AG09309 (cell line): ENCODE results near the gene ZBTB45.
"Not testable (repeated sequence)": the region's sequence is repeated elsewhere in the genome, so short reads cannot be mapped to it uniquely, and the experiment has no call there.

Experiments used
- DNase-seq: peaks from one replicate; pipeline ENCODE4 v3.0.0-alpha.2; 2010; ENCODE audit warnings: low read depth
- H3K4me3 ChIP-seq: 2 replicates; pipeline ENCODE4 v1.5.1; 2011; ENCODE audit warnings: mild to moderate bottlenecking, low read depth, low read length, moderate library complexity; ENCODE audit not compliant: control insufficient read depth
- CTCF ChIP-seq: IDR thresholded peaks from 2 replicates; pipeline ENCODE4 v1.5.1; 2011; ENCODE audit warnings: mild to moderate bottlenecking, low read depth, low read length, inconsistent platforms; ENCODE audit not compliant: insufficient read depth, control insufficient read depth; ENCODE audit errors: missing control alignments

ZBTB45 gene

GRCh38 chr19:58514564-58515022 lies 5.0 kb downstream of the ZBTB45 start:
- DNase-seq, result no peak
- H3K4me3 ChIP-seq, result peak overlapping the region; percentile 30
- no peak for TF ChIP-seq CTCF

DNA sequence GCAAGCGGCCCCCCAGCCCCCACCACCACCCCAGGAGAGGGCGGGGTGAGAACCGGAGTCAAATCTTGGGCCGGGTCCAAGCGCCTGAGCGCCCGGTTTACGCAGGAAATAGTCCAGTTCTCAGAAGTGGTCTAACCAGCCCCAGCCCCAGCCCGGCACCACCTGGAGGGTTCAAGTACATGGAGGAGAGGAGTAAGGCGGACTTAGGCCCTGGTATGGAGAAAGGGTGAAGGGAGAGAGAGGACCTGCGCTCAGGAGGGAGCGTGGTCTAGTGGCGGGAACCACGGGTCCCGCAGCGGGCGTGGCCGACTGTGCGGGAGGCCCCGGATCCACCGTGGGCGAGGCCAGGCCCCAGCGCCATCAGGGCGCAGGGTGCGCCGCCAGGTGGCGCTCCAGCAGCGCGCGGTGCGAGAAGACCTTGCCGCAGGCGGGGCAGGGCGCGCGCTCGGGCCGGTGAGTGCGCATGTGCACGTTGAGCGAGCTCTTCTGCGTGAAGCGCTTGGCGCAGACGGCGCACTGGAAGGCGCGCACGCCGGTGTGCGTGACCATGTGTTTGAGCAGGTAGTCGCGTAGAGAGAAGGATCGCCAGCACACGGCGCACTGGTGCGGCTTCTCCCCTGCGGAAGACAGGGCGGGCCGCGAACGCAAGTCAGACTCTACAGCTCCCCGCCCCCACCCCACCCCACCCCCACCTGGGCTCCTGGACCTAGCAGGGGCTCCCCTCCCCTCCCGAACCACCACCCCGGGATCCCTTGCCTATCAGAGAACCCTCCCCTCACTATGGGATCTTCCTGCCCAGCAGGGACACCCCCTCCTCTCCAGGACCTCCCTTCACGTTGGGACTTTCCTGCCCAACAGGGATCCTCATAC lies 5.7 kb downstream of the ZBTB45 start:
- peak; percentile 52 for TF ChIP-seq CTCF
- H3K4me3 ChIP-seq, result peak overlapping the region; percentile 30
- peak; percentile 20 for DNase-seq

- no peak overlapping the region for H3K4me3 ChIP-seq
- no peak for TF ChIP-seq CTCF
- no peak for DNase-seq
Observed at GRCh38 chr19:58513213-58513693, 6.4 kb downstream of the ZBTB45 start.

- H3K4me3 ChIP-seq, result no peak within 1 kb of the TSS
- TF ChIP-seq CTCF, result no peak
- no peak for DNase-seq
Observed at GRCh38 chr19:58511353-58512208, 8.0 kb downstream of the ZBTB45 start, which contains the start of gene SLC27A5. Gene SLC27A5 (minus strand): TSS chr19:58511992. CDS start chr19:58511955, 37 bp downstream.

DNA sequence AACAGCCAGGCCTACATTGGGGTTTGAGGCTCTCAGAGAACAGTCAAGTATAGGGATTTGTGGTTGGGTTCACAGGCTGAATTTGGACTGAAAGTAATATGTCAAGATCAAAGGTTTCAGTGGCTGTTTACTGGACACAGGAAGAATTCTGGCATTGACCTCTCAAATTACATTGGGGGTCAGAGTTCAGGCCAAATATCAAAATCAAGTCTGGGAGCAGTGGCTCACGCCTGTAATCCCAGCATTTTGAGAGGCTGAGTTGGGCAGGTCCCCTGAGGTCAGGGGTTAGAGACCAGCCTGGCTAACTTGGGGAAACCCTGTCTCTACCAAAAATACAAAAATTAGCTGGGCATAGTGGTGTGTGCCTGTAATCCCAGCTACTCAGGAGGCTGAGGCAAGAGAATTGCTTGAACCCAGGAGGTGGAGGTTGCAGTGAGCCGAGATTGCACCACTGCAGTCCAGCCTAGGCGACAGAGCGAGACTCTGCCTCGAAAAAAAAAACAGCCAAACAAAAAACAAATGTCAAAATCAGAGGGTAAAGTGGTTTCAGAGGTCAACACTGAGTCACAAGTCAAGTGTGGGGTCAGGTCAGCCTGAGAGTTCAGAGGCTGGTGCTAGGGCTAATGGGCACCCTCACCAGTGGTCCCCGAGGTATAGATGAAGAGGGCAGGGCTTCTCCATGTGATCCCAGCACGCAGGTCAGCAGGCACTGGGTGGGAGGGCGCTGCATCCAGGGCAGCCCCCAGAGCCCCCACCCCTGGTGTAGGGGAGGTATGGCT lies 9.3 kb downstream of the ZBTB45 start:
- no peak overlapping the region for H3K4me3 ChIP-seq
- no peak for DNase-seq
- TF ChIP-seq CTCF, result no peak

GRCh38 chr19:58509731-58510083 lies 9.9 kb downstream of the ZBTB45 start:
- no peak for DNase-seq
- no peak overlapping the region for H3K4me3 ChIP-seq
- no peak for TF ChIP-seq CTCF

DNA sequence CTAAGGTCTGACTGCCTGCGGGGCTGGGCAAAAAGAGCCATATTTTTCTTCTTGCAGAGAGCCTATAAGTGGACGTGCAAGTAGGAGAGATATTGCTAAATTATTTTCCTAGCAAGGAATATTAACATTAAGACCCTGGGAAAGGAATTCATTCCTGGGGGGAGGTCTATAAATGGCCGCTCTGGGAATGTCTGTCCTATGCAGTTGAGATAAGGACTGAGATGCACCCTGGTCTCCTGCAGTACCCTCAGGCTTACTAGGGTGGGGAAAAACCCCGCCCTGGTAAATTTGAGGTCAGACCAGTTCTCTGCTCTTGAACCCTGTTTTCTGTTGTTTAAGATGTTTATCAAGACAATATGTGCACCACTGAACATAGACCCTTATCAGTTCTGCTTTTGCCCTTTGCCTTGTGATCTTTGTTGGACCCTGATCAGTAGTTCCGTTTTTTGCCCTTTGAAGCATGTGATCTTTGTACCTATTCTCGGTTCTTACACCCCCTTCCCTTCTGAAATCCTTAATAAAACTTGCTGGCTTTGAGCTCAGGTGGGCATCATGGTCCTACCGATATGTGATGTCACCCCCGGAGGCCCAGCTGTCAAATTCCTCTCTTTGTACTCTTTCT lies 11.9 kb downstream of the ZBTB45 start:
- not testable (repeated sequence) for H3K4me3 ChIP-seq, DNase-seq
